Calu3 (cell line): ENCODE results near the gene LRRC42. TPM values are rescaled to one million over a fixed set of nuclear protein-coding genes. Genes with fewer than 3 reads are reported as not detected.

Source experiments
- BruUV-seq: library from RNA; stranded (reverse); fragments of 400-500 nt; replicated peaks from 2 replicates; lab custom pipeline; 2021; lab: Mats Ljungman, UMichigan
- CTCF ChIA-PET: fragments of 300-600 bp; sonication (Branson Sonifier 250); formaldehyde crosslinking; loops from one replicate; lab custom pipeline; 2022; ENCODE audit warnings: antibody characterized with exemption; lab: Charles Lee
- DNase-seq: peaks from one replicate; pipeline ENCODE4 v3.0.0; 2022
- H3K27ac Mint-ChIP-seq: one replicate; pipeline ENCODE4 v1.8.0; 2022; ENCODE audit warnings: mixed read lengths; ENCODE audit not compliant: unreplicated experiment
- H3K27me3 Mint-ChIP-seq: one replicate; pipeline ENCODE4 v1.8.0; 2022; ENCODE audit warnings: mixed read lengths; ENCODE audit not compliant: unreplicated experiment
- H3K36me3 Mint-ChIP-seq: one replicate; pipeline ENCODE4 v1.8.0; 2022; ENCODE audit warnings: mild to moderate bottlenecking, moderate library complexity, mixed read lengths; ENCODE audit not compliant: insufficient read depth, unreplicated experiment
- H3K4me1 Mint-ChIP-seq: one replicate; pipeline ENCODE4 v1.8.0; 2022; ENCODE audit warnings: mild to moderate bottlenecking, low read depth, mixed read lengths; ENCODE audit not compliant: unreplicated experiment
- H3K4me3 Mint-ChIP-seq: one replicate; pipeline ENCODE4 v1.8.0; 2022; ENCODE audit warnings: mild to moderate bottlenecking, low read depth, moderate library complexity, mixed read lengths; ENCODE audit not compliant: unreplicated experiment
- H3K9me3 Mint-ChIP-seq: one replicate; pipeline ENCODE4 v1.8.0; 2022; ENCODE audit warnings: low read depth, mixed read lengths; ENCODE audit not compliant: unreplicated experiment
- intact Hi-C: fragments of 100-400 bp; cut with micrococcal nuclease; formaldehyde crosslinking; loops from one replicate; pipeline ENCODE4 v1.10.0; 2022; ENCODE audit not compliant: unreplicated experiment
- total RNA-seq: library from RNA; stranded (reverse); gene quantifications from 2 replicates; pipeline ENCODE4 v1.2.3, GENCODE V29; 2022
- TF ChIP-seq, protein P1 (sequence below): fragments of 200-600 bp; IDR thresholded peaks from one replicate; pipeline ENCODE4 v1.8.0; 2022; ENCODE audit warnings: antibody characterized with exemption; ENCODE audit not compliant: unreplicated experiment

Gene LRRC42
- total RNA-seq, 1 experiment from 2014 or later: 24.9 TPM

- intact Hi-C loops: no loop called here
- no peak for DNase-seq
- no TSS peak for BruUV-seq
- Mint-ChIP-seq H3K4me1 (no peaks in the 10 kb centered on the region), H3K27me3 (no peaks in the 10 kb centered on the region), H3K4me3 (no peak overlapping the region), H3K36me3 (no peaks in the 10 kb centered on the region), H3K9me3 (peaks cover 6% of the 10 kb centered on the region), H3K27ac (no peak overlapping the region)
- CTCF ChIA-PET: no interaction called here
- TF ChIP-seq, protein P1, sequence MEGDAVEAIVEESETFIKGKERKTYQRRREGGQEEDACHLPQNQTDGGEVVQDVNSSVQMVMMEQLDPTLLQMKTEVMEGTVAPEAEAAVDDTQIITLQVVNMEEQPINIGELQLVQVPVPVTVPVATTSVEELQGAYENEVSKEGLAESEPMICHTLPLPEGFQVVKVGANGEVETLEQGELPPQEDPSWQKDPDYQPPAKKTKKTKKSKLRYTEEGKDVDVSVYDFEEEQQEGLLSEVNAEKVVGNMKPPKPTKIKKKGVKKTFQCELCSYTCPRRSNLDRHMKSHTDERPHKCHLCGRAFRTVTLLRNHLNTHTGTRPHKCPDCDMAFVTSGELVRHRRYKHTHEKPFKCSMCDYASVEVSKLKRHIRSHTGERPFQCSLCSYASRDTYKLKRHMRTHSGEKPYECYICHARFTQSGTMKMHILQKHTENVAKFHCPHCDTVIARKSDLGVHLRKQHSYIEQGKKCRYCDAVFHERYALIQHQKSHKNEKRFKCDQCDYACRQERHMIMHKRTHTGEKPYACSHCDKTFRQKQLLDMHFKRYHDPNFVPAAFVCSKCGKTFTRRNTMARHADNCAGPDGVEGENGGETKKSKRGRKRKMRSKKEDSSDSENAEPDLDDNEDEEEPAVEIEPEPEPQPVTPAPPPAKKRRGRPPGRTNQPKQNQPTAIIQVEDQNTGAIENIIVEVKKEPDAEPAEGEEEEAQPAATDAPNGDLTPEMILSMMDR: no peak
These were observed 11.9 kb upstream of the LRRC42 start for GRCh38 chr1:53934170-53934765.

- Mint-ChIP-seq H3K27ac (no peak overlapping the region), H3K4me1 (no peaks in the 10 kb centered on the region), H3K36me3 (no peaks in the 10 kb centered on the region), H3K27me3 (no peaks in the 10 kb centered on the region), H3K9me3 (peaks cover 6% of the 10 kb centered on the region), H3K4me3 (no peak overlapping the region)
- intact Hi-C loops: no loop called here
- DNase-seq: no peak
- CTCF ChIA-PET: no interaction called here
- no TSS peak for BruUV-seq
- TF ChIP-seq, protein P1: no peak
These were observed 9.7 kb upstream of the LRRC42 start for GRCh38 chr1:53936430-53936829.

DNA sequence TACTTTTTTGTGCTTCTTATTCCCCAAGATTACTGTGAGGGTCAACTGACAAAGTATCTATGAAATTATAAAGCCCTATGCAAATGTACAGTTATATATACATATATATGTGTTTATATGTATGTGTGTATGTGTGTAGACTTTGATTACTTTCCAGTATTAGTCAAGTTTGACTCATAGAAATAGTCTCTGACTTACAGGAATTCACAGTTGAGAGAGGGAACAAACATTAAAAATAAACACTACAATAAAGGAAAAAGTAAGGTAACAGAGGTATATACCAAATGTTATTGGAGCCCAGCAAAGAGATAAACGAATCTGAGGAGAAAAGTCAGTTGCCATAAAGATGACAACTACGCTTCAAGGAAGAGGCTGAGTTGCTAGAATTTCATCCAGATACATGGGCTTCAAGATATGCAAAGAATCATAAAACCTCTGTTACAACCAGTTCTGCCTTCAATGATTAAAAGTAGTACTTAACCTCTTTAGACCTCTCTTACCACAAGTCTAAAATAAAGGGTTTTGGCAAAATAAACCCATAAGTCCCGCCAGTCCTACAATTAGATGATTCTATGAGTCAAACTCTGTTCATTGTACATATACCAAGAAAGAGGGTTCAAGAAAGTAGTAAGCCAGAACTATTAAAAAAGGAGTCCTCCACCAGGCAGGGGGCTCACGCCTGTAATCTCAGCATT, 7.9 kb upstream of the LRRC42 start:
- Mint-ChIP-seq H3K4me1 (peaks cover 11% of the 10 kb centered on the region), H3K4me3 (no peak overlapping the region), H3K27ac (no peak overlapping the region), H3K36me3 (no peaks in the 10 kb centered on the region), H3K9me3 (peaks cover 4% of the 10 kb centered on the region), H3K27me3 (no peaks in the 10 kb centered on the region)
- TF ChIP-seq, protein P1: no peak
- CTCF ChIA-PET: no interaction called here
- no peak for DNase-seq
- BruUV-seq: no TSS peak
- intact Hi-C loops: no loop called here

DNA sequence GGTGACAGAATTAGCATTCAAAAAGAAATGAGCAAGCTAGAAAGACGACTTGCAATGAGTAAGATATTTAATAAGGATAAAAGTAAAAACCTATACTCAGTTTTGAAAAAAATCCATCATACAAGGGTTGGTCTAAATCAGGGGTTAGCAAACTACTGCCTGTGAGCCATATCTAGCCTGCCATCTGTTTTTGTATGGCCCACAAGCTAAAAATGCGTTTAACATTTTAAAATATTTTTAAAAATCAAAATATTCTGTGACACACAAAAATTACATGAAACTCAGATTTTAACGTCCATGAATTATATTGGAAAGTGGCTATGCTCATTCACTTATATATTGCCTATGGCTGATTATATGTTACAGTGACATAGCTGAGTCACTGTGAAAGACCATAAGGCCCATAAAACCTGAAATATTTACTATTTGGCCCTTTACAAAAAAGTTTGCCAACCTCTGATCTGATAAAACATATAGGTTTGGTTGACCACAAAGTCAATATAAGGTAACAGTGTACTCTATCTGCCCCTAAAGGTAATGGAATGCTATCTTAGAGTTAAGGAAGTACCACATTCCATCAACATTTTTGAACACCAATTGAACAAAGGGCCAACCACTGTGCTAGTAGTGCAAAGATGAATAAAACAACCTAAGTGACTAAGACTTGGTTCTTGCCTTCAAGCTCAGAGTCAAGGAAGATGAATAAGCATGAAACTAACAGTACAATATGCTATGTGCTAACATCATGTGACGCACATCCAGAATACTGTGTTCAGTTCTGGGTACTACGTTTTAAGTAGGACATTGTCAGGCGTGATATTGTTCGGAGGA, 3.8 kb upstream of the LRRC42 start:
- Mint-ChIP-seq H3K36me3 (peaks cover 28% of the 10 kb centered on the region), H3K4me1 (peaks cover 23% of the 10 kb centered on the region), H3K4me3 (no peak overlapping the region), H3K9me3 (no peaks in the 10 kb centered on the region), H3K27me3 (no peaks in the 10 kb centered on the region), H3K27ac (no peak overlapping the region)
- TF ChIP-seq, protein P1: no peak
- intact Hi-C loops: no loop called here
- CTCF ChIA-PET: interaction anchor here (0.6 to 1.0 kb wide), 2 partner anchors 43 to 131 kb away, joined by 3 to 7 read pairs; no protein-coding TSS in a partner anchor
- no TSS peak for BruUV-seq
- DNase-seq: no peak
